ENCODE measurements around the gene SLC25A24. TPM values are rescaled to one million over a fixed set of nuclear protein-coding genes. Genes with fewer than 3 reads are reported as not detected.
A peak's percentile ranks its signal among the peaks of the same experiment; 100 is the strongest.

The SLC25A24 gene
- total RNA-seq, 1 experiment from 2014 or later: 23.6 TPM

GRCh38 chr1:108200687-108201051 is 526 bp upstream of the SLC25A24 start:
- Histone ChIP-seq H4K20me1 (ENCODE audit: insufficient read depth) (no peaks in the 10 kb centered on the region), H3K4me2 (ENCODE audit: low read length) (peak overlapping the region; percentile 97), H3K4me1 (ENCODE audit: control insufficient read depth in 1 of 2, insufficient read depth in 2 of 2, low read length in 2 of 2) (peaks cover 9 to 24% of the 10 kb centered on the region in 2 experiments; a peak in 3 of 4 replicates), H3K9me3 (ENCODE audit: control insufficient read depth in 1 of 2, insufficient read depth in 1 of 2, low read depth in 1 of 2, low read length in 2 of 2) (no peaks in the 10 kb centered on the region), H3K4me3 (replicated peaks in 1 of 2; ENCODE audit: low read depth in 1 of 2, low read length in 2 of 2) (peak overlapping the region; percentile 75 to 92), H3K9ac (ENCODE audit: low read length) (peak overlapping the region; percentile 81), H3K79me2 (ENCODE audit: insufficient read depth, low read length) (peaks cover 42% of the 10 kb centered on the region), H3K27ac (ENCODE audit: low read depth, low read length) (peak overlapping the region; percentile 92), H3K9me2 (ENCODE audit: insufficient read depth) (no peaks in the 10 kb centered on the region), H3K36me3 (ENCODE audit: control insufficient read depth in 1 of 2, insufficient read depth in 2 of 2, low read length in 2 of 2) (0 out of 4 replicates have a peak, but pooled peaks cover 0 to 4% of the 10 kb centered on the region in 2 experiments), H3K27me3 (ENCODE audit: insufficient read depth, low read length) (no peaks in the 10 kb centered on the region), H2AFZ (ENCODE audit: low read depth, low read length, poor library complexity, severe bottlenecking) (peak overlapping the region; percentile 47)
- DNase-seq (ENCODE audit: low read depth, low spot score): peak; percentile 41
- ChIA-PET POLR2A (interaction anchor here (1.6 kb wide), 1 partner anchor 10 kb away, joined by 9 read pairs; no protein-coding TSS in a partner anchor), RAD21 (ENCODE audit: low non-redundant PET in 1 of 2, low total read pairs in 2 of 2, uncharacterized antibody in 2 of 2, unreplicated experiment in 2 of 2) (no interaction called here), CTCF (interaction anchor here (0.8 to 1.6 kb wide), 7 partner anchors 9 to 443 kb away, joined by 3 to 4 read pairs (median 4); partner anchors contain the start of gene EEIG2)
- BruUV-seq (replicated peaks): TSS peak; percentile 86
- no peak for TF ChIP-seq CEBPB (IDR thresholded peaks at IDR 0.05; ENCODE audit: low read depth)
- TF ChIP-seq REST (IDR thresholded peaks at IDR 0.05; ENCODE audit: low read depth): no peak
- peak; percentile 17 for TF ChIP-seq YY1 (IDR thresholded peaks at IDR 0.05; ENCODE audit: extremely low read depth, insufficient replicate concordance, low read depth, low read length)
- peak; percentile 33; the same call in 1 of the 2 replicates for TF ChIP-seq RAD21 (IDR thresholded peaks at IDR 0.05; ENCODE audit: low read depth)
- TF ChIP-seq CTCF (IDR thresholded peaks at IDR 0.05 in 2 of 3, conservative IDR thresholded peaks at IDR 0.05 in 1 of 3; ENCODE audit: borderline replicate concordance in 1 of 3, insufficient read depth in 1 of 3, low read depth in 2 of 3, low read length in 2 of 3): peak; percentile 17 to 40 (median 31); a peak in 3 of 6 replicates
- no peak for TF ChIP-seq TCF7L2 (IDR thresholded peaks at IDR 0.05; ENCODE audit: borderline replicate concordance, extremely low read depth, insufficient read depth, insufficient read length)
- TF ChIP-seq SIN3A (IDR thresholded peaks at IDR 0.05; ENCODE audit: low read depth): peak; percentile 46; the same call in 1 of the 2 replicates
- TF ChIP-seq MAX (IDR thresholded peaks at IDR 0.05): no peak
- TF ChIP-seq EZH2phosphoT487 (IDR thresholded peaks at IDR 0.05; ENCODE audit: borderline replicate concordance): no peak
- no peak for TF ChIP-seq SP1 (IDR thresholded peaks at IDR 0.05; ENCODE audit: low read depth)
- peak; percentile 53; the same call in 1 of the 2 replicates for TF ChIP-seq CBX3 (IDR thresholded peaks at IDR 0.05; ENCODE audit: low read depth)
- intact Hi-C loops (cut with micrococcal nuclease): no loop called here
- peak; percentile 55 for ATAC-seq
